Spleen (tissue), 7 donors: ENCODE data around the gene ARID3A.

Experiments
- POLR2A ChIP-seq, 3 donors: fragments of 450-650 bp; IDR thresholded peaks; one replicate each; pipeline ENCODE4 v1.5.1; 2017; ENCODE audit warnings: antibody characterized with exemption in 3 of 3, mild to moderate bottlenecking in 1 of 3
- TF ChIP-seq, protein P1 (sequence below), 11 experiments: fragments of 200-600 bp in 7 of 11; fragments of 450-650 bp in 4 of 11; sonication (generic) in 4 of 11; IDR thresholded peaks in 8 of 11; conservative IDR thresholded peaks in 3 of 11; 1 replicate in 7 of 11; 2 replicates in 4 of 11; pipeline versions ENCODE4 v1.4.0 to v1.8.0; 2016 to 2021; ENCODE audit warnings: antibody characterized with exemption in 11 of 11, inconsistent platforms in 4 of 11, mild to moderate bottlenecking in 1 of 11
- donor health status: DM: no; HTN: no; CAD: no; lungs with moderate emphysema.
- donor health status: DM: no; HTN: no; CAD: no.
- donor health status: DM: no; HTN: no; CAD: no.

GRCh38 chr19:879711-880438 is 46.0 kb upstream of the ARID3A start:
- TF ChIP-seq, protein P1, sequence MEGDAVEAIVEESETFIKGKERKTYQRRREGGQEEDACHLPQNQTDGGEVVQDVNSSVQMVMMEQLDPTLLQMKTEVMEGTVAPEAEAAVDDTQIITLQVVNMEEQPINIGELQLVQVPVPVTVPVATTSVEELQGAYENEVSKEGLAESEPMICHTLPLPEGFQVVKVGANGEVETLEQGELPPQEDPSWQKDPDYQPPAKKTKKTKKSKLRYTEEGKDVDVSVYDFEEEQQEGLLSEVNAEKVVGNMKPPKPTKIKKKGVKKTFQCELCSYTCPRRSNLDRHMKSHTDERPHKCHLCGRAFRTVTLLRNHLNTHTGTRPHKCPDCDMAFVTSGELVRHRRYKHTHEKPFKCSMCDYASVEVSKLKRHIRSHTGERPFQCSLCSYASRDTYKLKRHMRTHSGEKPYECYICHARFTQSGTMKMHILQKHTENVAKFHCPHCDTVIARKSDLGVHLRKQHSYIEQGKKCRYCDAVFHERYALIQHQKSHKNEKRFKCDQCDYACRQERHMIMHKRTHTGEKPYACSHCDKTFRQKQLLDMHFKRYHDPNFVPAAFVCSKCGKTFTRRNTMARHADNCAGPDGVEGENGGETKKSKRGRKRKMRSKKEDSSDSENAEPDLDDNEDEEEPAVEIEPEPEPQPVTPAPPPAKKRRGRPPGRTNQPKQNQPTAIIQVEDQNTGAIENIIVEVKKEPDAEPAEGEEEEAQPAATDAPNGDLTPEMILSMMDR (IDR thresholded peaks at IDR 0.05 in 8 of 11, conservative IDR thresholded peaks at IDR 0.05 in 3 of 11) = no peak
- no peak for TF ChIP-seq POLR2A (IDR thresholded peaks at IDR 0.05)
